OCI-LY1 (cell line): Measurements from ENCODE around the gene IKZF1.

ENCODE experiments used
- H2AFZ ChIP-seq: fragments of 200-600 bp; sonication (generic), shearing (Covaris generic); 2 replicates; pipeline ENCODE4 v1.6.0; 2014; ENCODE audit warnings: antibody characterized with exemption, mild to moderate bottlenecking, low read length
- H3F3A ChIP-seq: fragments of 200-600 bp; sonication (generic), shearing (Covaris generic); 2 replicates; pipeline ENCODE4 v1.6.0; 2014; ENCODE audit warnings: mild to moderate bottlenecking, antibody characterized with exemption, low read length, moderate library complexity; ENCODE audit not compliant: insufficient read depth
- H3K27ac ChIP-seq: fragments of 200-600 bp; sonication (generic); 2 replicates; pipeline ENCODE4 v1.5.1; 2014; ENCODE audit warnings: low read length, mixed run types, mild to moderate bottlenecking, low read depth; ENCODE audit not compliant: poor library complexity, severe bottlenecking
- H3K27me3 ChIP-seq: fragments of 200-600 bp; sonication (generic); 2 replicates; pipeline ENCODE4 v1.6.0; 2014; ENCODE audit warnings: antibody characterized with exemption, mild to moderate bottlenecking, low read length, moderate library complexity; ENCODE audit not compliant: insufficient read depth
- H3K36me3 ChIP-seq: fragments of 200-600 bp; sonication (generic); 2 replicates; pipeline ENCODE4 v1.6.1; 2014; ENCODE audit warnings: mild to moderate bottlenecking, antibody characterized with exemption, low read length, moderate library complexity, mixed read lengths; ENCODE audit not compliant: insufficient read depth
- H3K4me1 ChIP-seq: fragments of 200-600 bp; sonication (generic); 2 replicates; pipeline ENCODE4 v1.5.1; 2014; ENCODE audit warnings: mild to moderate bottlenecking, low read length, moderate library complexity; ENCODE audit not compliant: insufficient read depth, severe bottlenecking
- H3K4me2 ChIP-seq: fragments of 200-600 bp; sonication (generic), shearing (Covaris generic); 2 replicates; pipeline ENCODE4 v1.6.1; 2014; ENCODE audit warnings: low read length
- H3K4me3 ChIP-seq: fragments of 200-600 bp; sonication (generic); 2 replicates; pipeline ENCODE4 v1.5.1; 2014; ENCODE audit warnings: low read length, low read depth, mild to moderate bottlenecking, mixed read lengths; ENCODE audit not compliant: poor library complexity, severe bottlenecking
- H3K79me2 ChIP-seq: fragments of 200-600 bp; shearing (Covaris generic); 2 replicates; pipeline ENCODE4 v1.6.1; 2016; ENCODE audit warnings: mixed run types, low read length, mixed read lengths; ENCODE audit not compliant: insufficient read depth
- H3K9ac ChIP-seq: fragments of 200-600 bp; sonication (generic), shearing (Covaris generic); 2 replicates; pipeline ENCODE4 v1.6.1; 2014; ENCODE audit warnings: mild to moderate bottlenecking, low read length, mixed read lengths
- H3K9me2 ChIP-seq: fragments of 200-600 bp; sonication (generic), shearing (Covaris generic); 2 replicates; pipeline ENCODE4 v1.6.1; 2014; ENCODE audit warnings: low read depth, mild to moderate bottlenecking, low read length, mixed read lengths
- H3K9me3 ChIP-seq: fragments of 200-600 bp; shearing (Covaris generic); 2 replicates; pipeline ENCODE4 v1.6.1; 2014; ENCODE audit warnings: low read length, mixed read lengths
- H4K20me1 ChIP-seq: fragments of 200-600 bp; sonication (generic), shearing (Covaris generic); 2 replicates; pipeline ENCODE4 v1.6.0; 2016; ENCODE audit warnings: mild to moderate bottlenecking, low read length; ENCODE audit not compliant: insufficient read depth
- EZH2 ChIP-seq: fragments of 200-600 bp; sonication (generic), shearing (Covaris generic); IDR thresholded peaks from 2 replicates; pipeline ENCODE4 v1.8.0; 2017; ENCODE audit warnings: borderline replicate concordance, mixed run types, mild to moderate bottlenecking, antibody characterized with exemption, low read length, moderate library complexity, mixed read lengths
- TF ChIP-seq, protein P1 (sequence below): fragments of 200-600 bp; sonication (generic), shearing (Covaris generic); IDR thresholded peaks from 2 replicates; pipeline ENCODE4 v1.5.1; 2017; ENCODE audit warnings: mild to moderate bottlenecking, antibody characterized with exemption, low read length, moderate library complexity, mixed read lengths

The IKZF1 gene

DNA sequence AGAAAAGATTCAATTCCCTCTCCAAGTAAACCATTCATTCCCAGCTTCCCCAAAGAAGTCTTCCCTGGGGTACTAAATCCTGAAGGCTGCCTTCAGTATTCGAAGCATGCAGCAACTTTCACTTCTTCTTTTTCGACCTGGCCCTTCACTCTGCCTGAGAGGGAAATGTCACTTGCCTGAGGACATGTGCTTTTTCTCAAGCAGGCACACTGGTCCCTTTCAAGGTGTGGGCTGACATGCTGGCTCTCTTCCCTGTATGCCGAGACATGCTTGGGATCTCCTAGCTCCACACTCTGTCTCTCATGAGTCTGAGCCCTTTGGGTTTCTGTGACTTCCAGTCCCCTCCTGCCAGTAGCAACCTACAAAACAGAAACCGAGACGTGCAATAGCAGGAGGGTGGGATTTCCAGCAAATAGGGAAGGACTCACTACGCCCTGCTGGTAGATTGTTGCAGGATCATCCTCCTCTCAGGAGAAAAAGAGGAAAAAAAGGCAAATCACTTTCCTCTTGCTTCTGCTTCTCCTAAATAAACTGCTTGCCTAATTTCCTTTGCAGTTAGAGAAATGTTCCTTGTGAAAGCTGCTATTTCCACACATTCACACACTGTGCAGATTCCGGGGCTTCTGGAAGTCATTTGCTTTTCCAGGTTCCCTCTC lies 112.1 kb downstream of the IKZF1 start:
- Histone ChIP-seq H3K27me3 (no peaks in the 10 kb centered on the region), H3K9me2 (no peaks in the 10 kb centered on the region), H3K4me2 (peak overlapping the region; percentile 51), H3K36me3 (no peaks in the 10 kb centered on the region), H3K4me1 (peaks cover 36% of the 10 kb centered on the region), H3F3A (no peaks in the 10 kb centered on the region; the same call in 1 of the 2 replicates), H3K4me3 (no peak overlapping the region), H3K9me3 (no peaks in the 10 kb centered on the region), H3K27ac (no peak overlapping the region), H2AFZ (no peak overlapping the region), H4K20me1 (no peaks in the 10 kb centered on the region), H3K79me2 (no peaks in the 10 kb centered on the region), H3K9ac (peak overlapping the region; percentile 36; the same call in 1 of the 2 replicates)
- no peak for TF ChIP-seq EZH2
- TF ChIP-seq, protein P1, sequence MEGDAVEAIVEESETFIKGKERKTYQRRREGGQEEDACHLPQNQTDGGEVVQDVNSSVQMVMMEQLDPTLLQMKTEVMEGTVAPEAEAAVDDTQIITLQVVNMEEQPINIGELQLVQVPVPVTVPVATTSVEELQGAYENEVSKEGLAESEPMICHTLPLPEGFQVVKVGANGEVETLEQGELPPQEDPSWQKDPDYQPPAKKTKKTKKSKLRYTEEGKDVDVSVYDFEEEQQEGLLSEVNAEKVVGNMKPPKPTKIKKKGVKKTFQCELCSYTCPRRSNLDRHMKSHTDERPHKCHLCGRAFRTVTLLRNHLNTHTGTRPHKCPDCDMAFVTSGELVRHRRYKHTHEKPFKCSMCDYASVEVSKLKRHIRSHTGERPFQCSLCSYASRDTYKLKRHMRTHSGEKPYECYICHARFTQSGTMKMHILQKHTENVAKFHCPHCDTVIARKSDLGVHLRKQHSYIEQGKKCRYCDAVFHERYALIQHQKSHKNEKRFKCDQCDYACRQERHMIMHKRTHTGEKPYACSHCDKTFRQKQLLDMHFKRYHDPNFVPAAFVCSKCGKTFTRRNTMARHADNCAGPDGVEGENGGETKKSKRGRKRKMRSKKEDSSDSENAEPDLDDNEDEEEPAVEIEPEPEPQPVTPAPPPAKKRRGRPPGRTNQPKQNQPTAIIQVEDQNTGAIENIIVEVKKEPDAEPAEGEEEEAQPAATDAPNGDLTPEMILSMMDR = no peak

DNA sequence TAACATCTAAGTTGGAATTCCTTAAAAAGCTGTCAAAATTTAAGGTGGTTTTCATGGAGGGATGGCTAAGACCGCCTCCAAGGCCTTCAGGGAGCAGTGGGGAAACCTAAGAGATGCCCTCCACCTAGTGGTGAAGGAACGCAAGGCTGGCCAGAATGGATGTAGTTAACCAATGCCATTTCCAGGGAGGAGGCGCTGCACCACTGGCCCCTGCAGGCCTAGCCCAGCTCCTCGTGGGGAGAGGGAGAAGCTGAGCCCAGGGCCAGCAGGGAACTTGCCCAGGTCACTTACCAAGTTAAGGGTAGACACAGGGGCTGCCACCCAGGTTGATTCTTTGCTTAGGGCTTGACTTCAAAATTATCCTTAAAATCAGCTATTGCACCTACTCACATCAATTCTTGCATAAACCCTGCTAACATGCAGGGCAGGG lies 113.6 kb downstream of the IKZF1 start:
- H2AFZ ChIP-seq = no peak overlapping the region
- H3K36me3 ChIP-seq = no peaks in the 10 kb centered on the region
- no peaks in the 10 kb centered on the region for H4K20me1 ChIP-seq
- peaks cover 22% of the 10 kb centered on the region for H3K4me1 ChIP-seq
- H3F3A ChIP-seq = no peaks in the 10 kb centered on the region; the same call in 1 of the 2 replicates
- no peaks in the 10 kb centered on the region for H3K27me3 ChIP-seq
- no peaks in the 10 kb centered on the region for H3K9me2 ChIP-seq
- no peak overlapping the region for H3K4me3 ChIP-seq
- H3K4me2 ChIP-seq = no peak overlapping the region
- H3K79me2 ChIP-seq = no peaks in the 10 kb centered on the region
- H3K9ac ChIP-seq = no peak overlapping the region
- no peak for TF ChIP-seq EZH2
- TF ChIP-seq, protein P1 = peak; percentile 100
- no peak overlapping the region for H3K27ac ChIP-seq
- H3K9me3 ChIP-seq = no peaks in the 10 kb centered on the region

GRCh38 chr7:50418526-50419290 lies 114.2 kb downstream of the IKZF1 start:
- no peak overlapping the region for H3K9ac ChIP-seq
- TF ChIP-seq, protein P1 = no peak
- no peak for TF ChIP-seq EZH2
- no peaks in the 10 kb centered on the region; the same call in 1 of the 2 replicates for H3F3A ChIP-seq
- H2AFZ ChIP-seq = no peak overlapping the region
- no peak overlapping the region for H3K27ac ChIP-seq
- no peak overlapping the region for H3K4me2 ChIP-seq
- H3K4me3 ChIP-seq = no peak overlapping the region
- H4K20me1 ChIP-seq = no peaks in the 10 kb centered on the region
- no peaks in the 10 kb centered on the region for H3K36me3 ChIP-seq
- H3K9me2 ChIP-seq = no peaks in the 10 kb centered on the region
- H3K4me1 ChIP-seq = peaks cover 17% of the 10 kb centered on the region
- H3K9me3 ChIP-seq = no peaks in the 10 kb centered on the region
- H3K27me3 ChIP-seq = no peaks in the 10 kb centered on the region
- no peaks in the 10 kb centered on the region for H3K79me2 ChIP-seq
